ENCODE measurements around the gene GRID1. TPM values are rescaled to one million over a fixed set of nuclear protein-coding genes. Genes with fewer than 3 reads are reported as not detected.

GRID1 gene
- total RNA-seq, 2 donors from 2014 or later, result 0.37 to 0.67 TPM

DNA sequence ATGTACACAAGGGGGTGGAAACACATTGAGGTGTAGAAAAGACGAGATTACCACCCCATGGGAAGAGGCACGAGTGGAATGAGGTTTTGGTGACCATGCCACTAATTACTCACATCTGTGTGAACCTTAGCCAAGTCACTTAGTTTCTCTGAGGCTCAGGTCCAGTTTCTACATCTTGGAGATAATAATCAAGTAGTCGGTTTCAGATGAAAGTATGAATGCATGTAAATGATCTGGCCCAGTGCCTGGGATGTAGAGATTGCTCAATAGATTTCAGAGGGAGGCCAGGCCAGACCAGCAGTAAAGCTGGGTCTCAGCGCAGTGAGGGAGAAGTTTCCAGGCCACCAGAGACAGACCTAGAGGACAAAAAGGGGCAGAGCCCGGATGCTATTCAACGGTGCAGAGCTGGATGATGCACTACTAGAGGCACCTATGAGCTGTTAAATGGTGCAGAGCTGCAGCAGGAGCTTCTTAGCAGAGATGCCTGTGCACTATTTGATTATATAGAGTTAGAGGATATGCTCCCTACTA lies 725.1 kb downstream of the GRID1 start:
- no peak for DNase-seq (ENCODE audit: low spot score)
- H3K4me3 ChIP-seq, result no peak overlapping the region
- no peak overlapping the region for H3K27ac ChIP-seq
- no peaks in the 10 kb centered on the region for H3K9me3 ChIP-seq
- TF ChIP-seq, protein P1, sequence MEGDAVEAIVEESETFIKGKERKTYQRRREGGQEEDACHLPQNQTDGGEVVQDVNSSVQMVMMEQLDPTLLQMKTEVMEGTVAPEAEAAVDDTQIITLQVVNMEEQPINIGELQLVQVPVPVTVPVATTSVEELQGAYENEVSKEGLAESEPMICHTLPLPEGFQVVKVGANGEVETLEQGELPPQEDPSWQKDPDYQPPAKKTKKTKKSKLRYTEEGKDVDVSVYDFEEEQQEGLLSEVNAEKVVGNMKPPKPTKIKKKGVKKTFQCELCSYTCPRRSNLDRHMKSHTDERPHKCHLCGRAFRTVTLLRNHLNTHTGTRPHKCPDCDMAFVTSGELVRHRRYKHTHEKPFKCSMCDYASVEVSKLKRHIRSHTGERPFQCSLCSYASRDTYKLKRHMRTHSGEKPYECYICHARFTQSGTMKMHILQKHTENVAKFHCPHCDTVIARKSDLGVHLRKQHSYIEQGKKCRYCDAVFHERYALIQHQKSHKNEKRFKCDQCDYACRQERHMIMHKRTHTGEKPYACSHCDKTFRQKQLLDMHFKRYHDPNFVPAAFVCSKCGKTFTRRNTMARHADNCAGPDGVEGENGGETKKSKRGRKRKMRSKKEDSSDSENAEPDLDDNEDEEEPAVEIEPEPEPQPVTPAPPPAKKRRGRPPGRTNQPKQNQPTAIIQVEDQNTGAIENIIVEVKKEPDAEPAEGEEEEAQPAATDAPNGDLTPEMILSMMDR (IDR thresholded peaks at IDR 0.05), result no peak
- no peaks in the 10 kb centered on the region for H3K36me3 ChIP-seq
- peaks cover 0 to 8% of the 10 kb centered on the region in 2 donors for H3K4me1 ChIP-seq
- H3K27me3 ChIP-seq, result no peaks in the 10 kb centered on the region

DNA sequence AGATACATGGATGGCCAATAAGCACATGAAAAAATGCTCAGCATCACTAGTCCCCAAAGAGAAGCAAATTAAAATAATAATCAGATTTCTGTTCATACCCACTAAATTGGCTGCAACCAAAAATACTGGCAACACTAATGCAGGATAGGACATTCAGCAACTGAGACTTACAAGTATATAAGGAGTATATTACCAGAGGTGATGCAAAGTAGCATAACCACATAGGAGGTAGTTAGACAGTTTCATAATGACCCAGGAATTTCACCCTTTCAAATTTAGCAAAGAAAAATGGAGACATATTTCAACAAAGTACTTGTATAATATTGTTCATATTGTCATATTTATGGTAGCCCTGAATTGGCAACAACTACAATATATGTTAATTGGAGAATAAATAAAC lies 727.8 kb downstream of the GRID1 start:
- H3K4me1 ChIP-seq, result peaks cover 0 to 8% of the 10 kb centered on the region in 2 donors
- H3K4me3 ChIP-seq, result no peak overlapping the region
- TF ChIP-seq, protein P1 (IDR thresholded peaks at IDR 0.05), result no peak
- H3K9me3 ChIP-seq, result no peaks in the 10 kb centered on the region
- no peaks in the 10 kb centered on the region for H3K27me3 ChIP-seq
- no peaks in the 10 kb centered on the region for H3K36me3 ChIP-seq
- no peak for DNase-seq (ENCODE audit: low spot score)
- no peak overlapping the region for H3K27ac ChIP-seq

DNA sequence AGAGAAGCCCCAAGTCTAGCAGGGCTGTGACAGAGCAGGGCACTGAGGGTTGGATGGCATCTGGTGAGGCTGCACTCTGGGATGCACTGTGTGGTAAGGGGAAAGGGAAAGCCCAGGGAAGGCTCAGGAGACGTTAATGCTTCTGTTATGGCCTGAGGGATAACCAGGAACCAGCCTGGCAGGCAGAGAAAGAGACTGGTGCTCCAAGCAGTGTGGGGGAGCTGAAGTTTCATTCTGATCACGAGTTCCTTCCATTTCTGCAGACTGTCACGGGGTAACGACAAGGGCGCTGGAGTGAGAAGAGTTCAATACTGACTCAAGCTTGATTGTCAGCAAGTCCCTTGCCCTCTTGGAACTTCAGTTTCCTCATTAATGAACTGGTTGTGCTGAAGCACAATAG lies 730.9 kb downstream of the GRID1 start:
- H3K36me3 ChIP-seq, result no peaks in the 10 kb centered on the region
- H3K27me3 ChIP-seq, result no peaks in the 10 kb centered on the region
- no peaks in the 10 kb centered on the region for H3K4me1 ChIP-seq
- TF ChIP-seq, protein P1 (IDR thresholded peaks at IDR 0.05), result no peak
- H3K27ac ChIP-seq, result no peak overlapping the region
- H3K9me3 ChIP-seq, result no peaks in the 10 kb centered on the region
- DNase-seq (ENCODE audit: low spot score), result no peak
- H3K4me3 ChIP-seq, result no peak overlapping the region

DNA sequence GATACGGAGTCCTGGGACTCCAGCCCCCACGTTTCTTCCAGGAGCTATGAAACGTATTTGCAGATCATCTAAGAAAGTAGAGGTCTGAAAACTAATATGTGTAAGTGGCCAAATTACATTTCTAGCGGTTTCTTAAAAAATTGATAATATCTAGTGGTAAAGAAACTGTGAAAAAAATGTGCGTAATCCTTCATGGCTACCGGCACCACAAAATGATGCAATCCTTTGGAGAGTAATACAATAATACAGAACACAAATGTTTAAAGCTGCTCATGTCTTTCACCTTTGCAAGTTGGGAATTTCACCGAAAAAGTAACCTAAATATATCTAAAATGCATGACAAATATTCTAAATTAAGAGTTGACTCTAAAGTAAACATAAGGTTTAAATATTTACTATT lies 742.1 kb downstream of the GRID1 start:
- Histone ChIP-seq H3K27ac (no peak overlapping the region), H3K36me3 (no peaks in the 10 kb centered on the region), H3K27me3 (no peaks in the 10 kb centered on the region), H3K9me3 (no peaks in the 10 kb centered on the region), H3K4me1 (no peaks in the 10 kb centered on the region), H3K4me3 (no peak overlapping the region)
- peak; percentile 21 for DNase-seq (ENCODE audit: low spot score)
- TF ChIP-seq, protein P1 (IDR thresholded peaks at IDR 0.05), result no peak

- TF ChIP-seq, protein P1 (IDR thresholded peaks at IDR 0.05), result no peak
- Histone ChIP-seq H3K27ac (no peak overlapping the region), H3K9me3 (no peaks in the 10 kb centered on the region), H3K4me3 (no peak overlapping the region), H3K27me3 (no peaks in the 10 kb centered on the region), H3K36me3 (no peaks in the 10 kb centered on the region), H3K4me1 (no peaks in the 10 kb centered on the region)
- peak; percentile 16 for DNase-seq (ENCODE audit: low spot score)
These were observed 742.8 kb downstream of the GRID1 start for GRCh38 chr10:85623758-85624157.

DNA sequence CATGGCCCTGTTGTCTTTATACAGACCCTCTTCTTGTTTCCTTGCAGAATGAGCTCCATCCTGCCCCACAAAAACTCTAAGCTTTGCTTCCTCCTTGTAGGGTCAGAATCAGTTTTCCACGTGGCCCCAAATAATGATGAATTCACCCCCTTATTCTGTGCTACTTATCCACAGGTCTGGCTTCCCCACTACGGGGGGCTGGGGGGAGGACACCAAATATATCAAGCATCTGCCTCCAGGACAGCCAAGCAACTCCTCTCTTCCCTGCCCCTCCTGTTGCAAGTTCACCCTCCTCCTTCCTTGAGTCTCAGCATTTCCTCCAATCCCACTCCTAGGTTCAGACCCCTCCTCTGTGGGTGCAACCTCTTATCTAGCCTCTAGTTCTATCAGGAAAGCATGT lies 743.3 kb downstream of the GRID1 start:
- no peak overlapping the region for H3K4me3 ChIP-seq
- DNase-seq (ENCODE audit: low spot score), result peak; percentile 42
- H3K36me3 ChIP-seq, result no peaks in the 10 kb centered on the region
- no peaks in the 10 kb centered on the region for H3K27me3 ChIP-seq
- TF ChIP-seq, protein P1 (IDR thresholded peaks at IDR 0.05), result no peak
- no peak overlapping the region for H3K27ac ChIP-seq
- H3K9me3 ChIP-seq, result no peaks in the 10 kb centered on the region
- H3K4me1 ChIP-seq, result no peaks in the 10 kb centered on the region
